Measurements from ENCODE around the gene COQ5.

GRCh38 chr12:120468325-120468820 lies 60.6 kb downstream of the COQ5 start:
- TF ChIP-seq POLR2AphosphoS5 (IDR thresholded peaks at IDR 0.05) = no peak
- no peak for TF ChIP-seq POLR2A (IDR thresholded peaks at IDR 0.05)
- no peak for TF ChIP-seq CTCF (IDR thresholded peaks at IDR 0.05)
- no peak for TF ChIP-seq EP300 (IDR thresholded peaks at IDR 0.05)

All from gastroesophageal sphincter (tissue), 3 donors.